Mucosa of rectum (tissue), 2 donors: Measurements from ENCODE around the gene VPS72.

Experiments used
- H3K27ac ChIP-seq, 2 donors: one replicate each; pipeline ENCODE4 v1.7.0; 2013; ENCODE audit warnings: inconsistent platforms in 2 of 2, low read depth in 2 of 2, low read length in 2 of 2
- H3K27me3 ChIP-seq, 2 donors: one replicate each; pipeline ENCODE4 v1.7.0; 2013; ENCODE audit warnings: low read length in 2 of 2; ENCODE audit not compliant: control insufficient read depth in 2 of 2, insufficient read depth in 2 of 2
- H3K36me3 ChIP-seq, 2 donors: one replicate each; pipeline ENCODE4 v1.7.0; 2013; ENCODE audit warnings: low read length in 2 of 2; ENCODE audit not compliant: control insufficient read depth in 2 of 2, insufficient read depth in 2 of 2
- H3K4me1 ChIP-seq, 2 donors: one replicate each; pipeline ENCODE4 v1.7.0; 2013; ENCODE audit warnings: low read length in 2 of 2, mild to moderate bottlenecking in 1 of 2; ENCODE audit not compliant: control insufficient read depth in 2 of 2, insufficient read depth in 2 of 2
- H3K4me3 ChIP-seq, 2 donors: one replicate each; pipeline ENCODE4 v1.7.0; 2013; ENCODE audit warnings: low read length in 2 of 2
- H3K9ac ChIP-seq, 2 donors: one replicate each; pipeline ENCODE4 v1.7.0; 2013; ENCODE audit warnings: low read length in 2 of 2, low read depth in 1 of 2, mild to moderate bottlenecking in 1 of 2
- H3K9me3 ChIP-seq, 2 donors: one replicate each; pipeline ENCODE4 v1.7.0; 2013; ENCODE audit warnings: low read length in 2 of 2; ENCODE audit not compliant: control insufficient read depth in 2 of 2
- donor health status: healthy.
- donor health status: Normal muscosa, but diverticular disease.

VPS72 gene

GRCh38 chr1:151189637-151190445 lies at the start of gene VPS72:
TSS of gene VPS72 (minus strand) at chr1:151190197. CDS start at chr1:151190121, 76 bp downstream.
- Histone ChIP-seq H3K27ac (peak within 1 kb of the TSS; percentile 73 to 75), H3K4me3 (peak within 1 kb of the TSS; percentile 85 to 94), H3K9me3 (no peaks in the 10 kb centered on the region), H3K27me3 (no peaks in the 10 kb centered on the region), H3K4me1 (peaks cover 10% of the 10 kb centered on the region in 2 donors), H3K36me3 (peaks cover 7 to 9% of the 10 kb centered on the region in 2 donors), H3K9ac (peak within 1 kb of the TSS; percentile 89 to 92)

- Histone ChIP-seq H3K27me3 (no peaks in the 10 kb centered on the region), H3K4me3 (no peak overlapping the region), H3K4me1 (no peaks in the 10 kb centered on the region), H3K27ac (no peak overlapping the region), H3K9me3 (no peaks in the 10 kb centered on the region), H3K36me3 (peaks cover 70 to 83% of the 10 kb centered on the region in 2 donors), H3K9ac (no peak overlapping the region)
Observed at GRCh38 chr1:151238467-151238739, 48.4 kb upstream of the VPS72 start.

GRCh38 chr1:151237678-151238466 lies 47.9 kb upstream of the VPS72 start:
- Histone ChIP-seq H3K27ac (no peak overlapping the region), H3K27me3 (no peaks in the 10 kb centered on the region), H3K4me3 (no peak overlapping the region), H3K9me3 (no peaks in the 10 kb centered on the region), H3K9ac (no peak overlapping the region), H3K4me1 (no peaks in the 10 kb centered on the region), H3K36me3 (peaks cover 67 to 81% of the 10 kb centered on the region in 2 donors)

GRCh38 chr1:151235235-151235634 lies 45.2 kb upstream of the VPS72 start:
- no peaks in the 10 kb centered on the region for H3K4me1 ChIP-seq
- H3K27me3 ChIP-seq: no peaks in the 10 kb centered on the region
- H3K36me3 ChIP-seq: peaks cover 71 to 90% of the 10 kb centered on the region in 2 donors
- no peak overlapping the region for H3K9ac ChIP-seq
- no peak overlapping the region for H3K4me3 ChIP-seq
- H3K27ac ChIP-seq: peak overlapping the region in 1 of 2 donors; percentile 6
- no peaks in the 10 kb centered on the region for H3K9me3 ChIP-seq

GRCh38 chr1:151222130-151222529 lies 32.1 kb upstream of the VPS72 start:
- Histone ChIP-seq H3K36me3 (peaks cover 8 to 19% of the 10 kb centered on the region in 2 donors), H3K9me3 (no peaks in the 10 kb centered on the region), H3K27ac (no peak overlapping the region), H3K9ac (no peak overlapping the region), H3K4me1 (no peaks in the 10 kb centered on the region), H3K27me3 (no peaks in the 10 kb centered on the region), H3K4me3 (no peak overlapping the region)

GRCh38 chr1:151221616-151222015 lies 31.6 kb upstream of the VPS72 start:
- Histone ChIP-seq H3K9me3 (no peaks in the 10 kb centered on the region), H3K27me3 (no peaks in the 10 kb centered on the region), H3K36me3 (peaks cover 8 to 18% of the 10 kb centered on the region in 2 donors), H3K4me1 (no peaks in the 10 kb centered on the region), H3K4me3 (no peak overlapping the region), H3K9ac (no peak overlapping the region), H3K27ac (no peak overlapping the region)

- Histone ChIP-seq H3K4me3 (no peak overlapping the region), H3K4me1 (no peaks in the 10 kb centered on the region), H3K27ac (no peak overlapping the region), H3K36me3 (peaks cover 3 to 8% of the 10 kb centered on the region in 2 donors), H3K9ac (no peak overlapping the region), H3K9me3 (no peaks in the 10 kb centered on the region), H3K27me3 (no peaks in the 10 kb centered on the region)
Observed at GRCh38 chr1:151213560-151213959, 23.6 kb upstream of the VPS72 start.

- Histone ChIP-seq H3K27me3 (no peaks in the 10 kb centered on the region), H3K9me3 (no peaks in the 10 kb centered on the region), H3K4me3 (no peak overlapping the region), H3K4me1 (no peaks in the 10 kb centered on the region), H3K36me3 (peaks cover 2 to 7% of the 10 kb centered on the region in 2 donors), H3K27ac (no peak overlapping the region), H3K9ac (no peak overlapping the region)
Observed at GRCh38 chr1:151211972-151212705, 22.1 kb upstream of the VPS72 start.

- Histone ChIP-seq H3K27ac (no peak overlapping the region), H3K36me3 (peaks cover 4 to 7% of the 10 kb centered on the region in 2 donors), H3K9me3 (no peaks in the 10 kb centered on the region), H3K4me1 (no peaks in the 10 kb centered on the region), H3K9ac (no peak overlapping the region), H3K4me3 (no peak overlapping the region), H3K27me3 (no peaks in the 10 kb centered on the region)
Observed at GRCh38 chr1:151210830-151211229, 20.8 kb upstream of the VPS72 start.
